T-cell (primary cell): Measurements from ENCODE around the gene IMMP2L. TPM values are rescaled to one million over a fixed set of nuclear protein-coding genes. Genes with fewer than 3 reads are reported as not detected.
"Not testable (repeated sequence)": the region's sequence is repeated elsewhere in the genome, so short reads cannot be mapped to it uniquely, and the experiment has no call there.

Source experiments
- ATAC-seq, 4 experiments: fragments of 200-7000 bp in 3 of 4; fragments of 150-1000 bp in 1 of 4; cut with Tn5 transposase; replicated peaks in 1 of 4; 1 replicate in 3 of 4; 2 replicates in 1 of 4; pipeline ENCODE4 v1.10.0; 2021; ENCODE audit warnings: moderate library complexity in 3 of 4, mild to moderate bottlenecking in 2 of 4, moderate number of reproducible peaks in 1 of 4
- CTCF ChIA-PET, 2 donors: fragments of 300-600 bp; sonication (Branson Sonifier 250); formaldehyde crosslinking; loops; one replicate each; lab custom pipeline; 2022; ENCODE audit warnings: antibody characterized with exemption in 2 of 2; lab: Charles Lee
- POLR2A ChIA-PET, 2 donors: fragments of 300-600 bp; sonication (Branson Sonifier 250); formaldehyde crosslinking; loops; one replicate each; lab custom pipeline; 2022; ENCODE audit warnings: antibody characterized with exemption in 2 of 2; lab: Charles Lee
- DNase-seq, 35 experiments: peaks; one replicate each; pipeline versions ENCODE4 v3.0.0 to v3.0.0-alpha.2; 2013 to 2023
- H3K27ac ChIP-seq: one replicate; pipeline ENCODE4 v1.5.1; 2013; ENCODE audit warnings: low read length
- H3K27me3 ChIP-seq, 2 experiments: replicated peaks in 1 of 2; 1 replicate in 1 of 2; 2 replicates in 1 of 2; pipeline versions ENCODE4 v1.6.1 to v1.7.0; 2013; ENCODE audit warnings: low read length in 1 of 2, mixed read lengths in 1 of 2; ENCODE audit not compliant: control insufficient read depth in 2 of 2, insufficient read depth in 2 of 2; ENCODE audit errors: extremely low read depth in 1 of 2
- H3K36me3 ChIP-seq, 2 donors: 1 replicate in 1 of 2; 2 replicates in 1 of 2; pipeline versions ENCODE4 v1.6.1 to v1.7.0; 2013; ENCODE audit warnings: low read length in 1 of 2; ENCODE audit not compliant: control insufficient read depth in 2 of 2, insufficient read depth in 1 of 2; ENCODE audit errors: extremely low read depth in 1 of 2
- H3K4me1 ChIP-seq, 2 experiments: 1 replicate in 1 of 2; 2 replicates in 1 of 2; pipeline versions ENCODE4 v1.6.1 to v1.7.0; 2013; ENCODE audit warnings: low read length in 2 of 2, mixed read lengths in 1 of 2; ENCODE audit not compliant: insufficient read depth in 2 of 2, control insufficient read depth in 1 of 2; ENCODE audit errors: extremely low read depth in 1 of 2
- H3K4me3 ChIP-seq, 2 donors: 1 replicate in 1 of 2; 2 replicates in 1 of 2; pipeline versions ENCODE4 v1.5.1 to v1.7.0; 2013; ENCODE audit warnings: mild to moderate bottlenecking in 2 of 2, low read length in 1 of 2, moderate library complexity in 1 of 2; ENCODE audit not compliant: control insufficient read depth in 1 of 2; ENCODE audit errors: extremely low read depth in 1 of 2
- H3K9me3 ChIP-seq: 2 replicates; pipeline ENCODE4 v1.7.0; 2013
- H3K27ac Mint-ChIP-seq, 2 donors: one replicate each; pipeline ENCODE4 v1.8.0; 2020 to 2021; ENCODE audit warnings: mild to moderate bottlenecking in 2 of 2, mixed read lengths in 2 of 2
- H3K27me3 Mint-ChIP-seq, 2 donors: one replicate each; pipeline ENCODE4 v1.8.0; 2021 to 2022; ENCODE audit warnings: mixed read lengths in 2 of 2
- H3K36me3 Mint-ChIP-seq: one replicate; pipeline ENCODE4 v1.8.0; 2021; ENCODE audit warnings: mixed read lengths
- H3K4me1 Mint-ChIP-seq, 3 donors: one replicate each; pipeline ENCODE4 v1.8.0; 2020 to 2022; ENCODE audit warnings: mixed read lengths in 3 of 3, mild to moderate bottlenecking in 1 of 3
- H3K4me3 Mint-ChIP-seq, 3 donors: one replicate each; pipeline ENCODE4 v1.8.0; 2020 to 2022; ENCODE audit warnings: mild to moderate bottlenecking in 3 of 3, mixed read lengths in 3 of 3, moderate library complexity in 3 of 3
- H3K9me3 Mint-ChIP-seq, 3 donors: one replicate each; pipeline ENCODE4 v1.8.0; 2020 to 2022; ENCODE audit warnings: mixed read lengths in 3 of 3
- WGBS: methylation state at CpG from one replicate; pipeline ENCODE4 v1.1.5; 2013; ENCODE audit warnings: missing lambda C conversion rate; ENCODE audit not compliant: insufficient coverage; 5-methylcytosine and 5-hydroxymethylcytosine counted together
- total RNA-seq, 35 experiments: library from RNA in 6 of 35; stranded (reverse) in 6 of 35; fragments of 120-200 nt in 1 of 35; gene quantifications; one replicate each; pipeline versions ENCODE4 v1.2.1 to v1.2.4 and lab custom pipeline; 2013 to 2026

The IMMP2L gene
- total RNA-seq, 5 donors from 2014 or later (not counting 1 experiment from before 2014, with no cell fraction given) = 14.1 to 27.3 (median 21.7) TPM

GRCh38 chr7:110676785-110677184, 885.5 kb downstream of the IMMP2L start:
- no peaks in the 10 kb centered on the region for H3K9me3 ChIP-seq
- H3K4me3 Mint-ChIP-seq = no peak overlapping the region
- ChIA-PET POLR2A (no interaction called here), CTCF (no interaction called here)
- H3K27me3 Mint-ChIP-seq = no peaks in the 10 kb centered on the region
- no peaks in the 10 kb centered on the region for H3K4me1 Mint-ChIP-seq
- 100% methylated on average over 2 of the region's 2 CpGs for WGBS
- ATAC-seq (no peak), DNase-seq (no peak)
- no peak overlapping the region for H3K4me3 ChIP-seq
- peaks cover 15% of the 10 kb centered on the region for H3K36me3 Mint-ChIP-seq
- H3K9me3 Mint-ChIP-seq = peaks cover 12 to 25% (median 16%) of the 10 kb centered on the region in 3 donors
- H3K4me1 ChIP-seq = no peaks in the 10 kb centered on the region
- H3K36me3 ChIP-seq = no peaks in the 10 kb centered on the region
- H3K27ac Mint-ChIP-seq = no peak overlapping the region
- no peak overlapping the region for H3K27ac ChIP-seq
- no peaks in the 10 kb centered on the region for H3K27me3 ChIP-seq

- H3K4me1 ChIP-seq = no peaks in the 10 kb centered on the region
These were observed 886.7 kb downstream of the IMMP2L start for GRCh38 chr7:110675383-110676103.

GRCh38 chr7:110673148-110673547, 889.1 kb downstream of the IMMP2L start:
- ChIA-PET POLR2A (interaction anchor here in 1 of 2 donors (0.6 kb wide), 1 partner anchor 10 kb away, joined by 3 read pairs; no protein-coding TSS in a partner anchor), CTCF (interaction anchor here in 1 of 2 donors (0.6 kb wide), 1 partner anchor 412 kb away, joined by 3 read pairs; no protein-coding TSS in a partner anchor)
- Histone ChIP-seq H3K9me3 (no peaks in the 10 kb centered on the region), H3K4me3 (no peak overlapping the region), H3K4me1 (no peaks in the 10 kb centered on the region), H3K27me3 (no peaks in the 10 kb centered on the region), H3K27ac (no peak overlapping the region), H3K36me3 (no peaks in the 10 kb centered on the region)
- H3K9me3 Mint-ChIP-seq = peaks cover 12 to 30% (median 18%) of the 10 kb centered on the region in 3 donors
- H3K36me3 Mint-ChIP-seq = peaks cover 32% of the 10 kb centered on the region
- 75% methylated on average over 1 of the region's 1 CpG for WGBS
- ATAC-seq (no peak), DNase-seq (no peak)
- no peak overlapping the region for H3K4me3 Mint-ChIP-seq
- H3K27me3 Mint-ChIP-seq = no peaks in the 10 kb centered on the region
- no peaks in the 10 kb centered on the region for H3K4me1 Mint-ChIP-seq
- no peak overlapping the region for H3K27ac Mint-ChIP-seq

More at GRCh38 chr7:110675383-110676103, 886.7 kb downstream of the IMMP2L start:
- Mint-ChIP-seq H3K27me3 (no peaks in the 10 kb centered on the region), H3K4me3 (no peak overlapping the region), H3K9me3 (peaks cover 12 to 29% (median 18%) of the 10 kb centered on the region in 3 donors), H3K36me3 (peaks cover 23% of the 10 kb centered on the region), H3K27ac (no peak overlapping the region), H3K4me1 (no peaks in the 10 kb centered on the region)
- POLR2A ChIA-PET = interaction anchor here in 1 of 2 donors (0.7 kb wide), 1 partner anchor 13 kb away, joined by 3 read pairs; no protein-coding TSS in a partner anchor
- no peak overlapping the region for H3K4me3 ChIP-seq
- no CpG with 5 or more reads among the region's 4 CpGs for WGBS
- DNase-seq (no peak), ATAC-seq (no peak)
- CTCF ChIA-PET = interaction anchor here in 1 of 2 donors (0.9 kb wide), 1 partner anchor 10 kb away, joined by 3 read pairs; no protein-coding TSS in a partner anchor
- no peaks in the 10 kb centered on the region for H3K9me3 ChIP-seq
- no peaks in the 10 kb centered on the region for H3K36me3 ChIP-seq
- no peaks in the 10 kb centered on the region for H3K27me3 ChIP-seq
- H3K27ac ChIP-seq = no peak overlapping the region

GRCh38 chr7:110669410-110669809, 892.9 kb downstream of the IMMP2L start:
- Histone ChIP-seq H3K4me1 (no peaks in the 10 kb centered on the region), H3K4me3 (no peak overlapping the region), H3K27me3 (no peaks in the 10 kb centered on the region), H3K36me3 (no peaks in the 10 kb centered on the region), H3K27ac (no peak overlapping the region), H3K9me3 (no peaks in the 10 kb centered on the region)
- CTCF ChIA-PET = no interaction called here
- Mint-ChIP-seq H3K27me3 (no peaks in the 10 kb centered on the region), H3K9me3 (peaks cover 9 to 30% (median 25%) of the 10 kb centered on the region in 3 donors), H3K4me1 (no peaks in the 10 kb centered on the region), H3K27ac (no peak overlapping the region), H3K4me3 (no peak overlapping the region), H3K36me3 (peaks cover 38% of the 10 kb centered on the region)
- ATAC-seq (no peak), DNase-seq (no peak)
- POLR2A ChIA-PET = no interaction called here
- 60% methylated on average over 1 of the region's 5 CpGs for WGBS

GRCh38 chr7:110664803-110665202, 897.5 kb downstream of the IMMP2L start:
- ATAC-seq (no peak), DNase-seq (no peak)
- H3K27ac Mint-ChIP-seq = no peak overlapping the region
- H3K9me3 Mint-ChIP-seq = peaks cover 6 to 32% (median 22%) of the 10 kb centered on the region in 3 donors
- H3K27me3 ChIP-seq = no peaks in the 10 kb centered on the region
- H3K4me1 ChIP-seq = no peaks in the 10 kb centered on the region
- no peak overlapping the region for H3K4me3 Mint-ChIP-seq
- no peaks in the 10 kb centered on the region for H3K27me3 Mint-ChIP-seq
- H3K36me3 ChIP-seq = no peaks in the 10 kb centered on the region
- H3K4me3 ChIP-seq = no peak overlapping the region
- H3K9me3 ChIP-seq = no peaks in the 10 kb centered on the region
- ChIA-PET POLR2A (no interaction called here), CTCF (interaction anchor here in 1 of 2 donors (0.6 kb wide), 1 partner anchor 506 kb away, joined by 3 read pairs; no protein-coding TSS in a partner anchor)
- H3K36me3 Mint-ChIP-seq = peaks cover 31% of the 10 kb centered on the region
- WGBS = no CpG with 5 or more reads among the region's 4 CpGs
- no peaks in the 10 kb centered on the region for H3K4me1 Mint-ChIP-seq
- H3K27ac ChIP-seq = no peak overlapping the region

- WGBS = 80% methylated on average over 4 of the region's 7 CpGs
- H3K4me3 Mint-ChIP-seq, POLR2A ChIA-PET: not testable (repeated sequence)
These were observed 901.7 kb downstream of the IMMP2L start for GRCh38 chr7:110660637-110661036.

More at GRCh38 chr7:110660637-110661036, 901.7 kb downstream of the IMMP2L start:
- DNase-seq, H3K4me1 ChIP-seq, ATAC-seq, H3K4me3 ChIP-seq, H3K27me3 Mint-ChIP-seq, H3K9me3 ChIP-seq, H3K36me3 ChIP-seq, H3K4me1 Mint-ChIP-seq, H3K27me3 ChIP-seq, H3K27ac Mint-ChIP-seq, CTCF ChIA-PET, H3K27ac ChIP-seq: not testable (repeated sequence)
- H3K36me3 Mint-ChIP-seq = peaks cover 15% of the 10 kb centered on the region
- H3K9me3 Mint-ChIP-seq = peaks cover 17 to 50% (median 36%) of the 10 kb centered on the region in 3 donors
